Activated T-helper 2 cell treated with anti-CD3 and anti-CD28 coated beads, Interferon-gamma antibody, Interleukin-2, Interleukin-4, amounts not matched to agents 10 μg/mL and 5 μg/mL and 100 μg/mL, durations not matched to agents 14 hours and 24 hours and 36 hours (primary cell): Measurements from ENCODE around the gene VWA3B. TPM values are rescaled to one million over a fixed set of nuclear protein-coding genes. Genes with fewer than 3 reads are reported as not detected.
A peak's percentile ranks its signal among the peaks of the same experiment; 100 is the strongest.

Experiments used
- DNase-seq: peaks from one replicate; pipeline ENCODE4 v3.0.0; 2021; ENCODE audit warnings: low spot score
- H3K27ac Mint-ChIP-seq: one replicate; pipeline ENCODE4 v1.8.0; 2021; ENCODE audit warnings: mixed read lengths
- H3K27me3 Mint-ChIP-seq: one replicate; pipeline ENCODE4 v1.8.0; 2021; ENCODE audit warnings: low read depth, mixed read lengths
- H3K36me3 Mint-ChIP-seq: one replicate; pipeline ENCODE4 v1.8.0; 2021; ENCODE audit warnings: low read depth, mixed read lengths
- H3K4me1 Mint-ChIP-seq: one replicate; pipeline ENCODE4 v1.8.0; 2021; ENCODE audit warnings: low read depth, mixed read lengths
- H3K4me3 Mint-ChIP-seq: one replicate; pipeline ENCODE4 v1.8.0; 2021; ENCODE audit warnings: low read depth, mild to moderate bottlenecking, moderate library complexity, mixed read lengths
- H3K9me3 Mint-ChIP-seq: one replicate; pipeline ENCODE4 v1.8.0; 2021; ENCODE audit warnings: mixed read lengths
- intact Hi-C: fragments of 100-400 bp; cut with micrococcal nuclease; formaldehyde crosslinking; loops from one replicate; pipeline ENCODE4 v1.15.1; 2023
- total RNA-seq: library from RNA; stranded (reverse); gene quantifications from 2 replicates; pipeline ENCODE4 v1.2.3, GENCODE V29; 2022

VWA3B gene
- total RNA-seq, 1 donor from 2014 or later, result not detected

DNA sequence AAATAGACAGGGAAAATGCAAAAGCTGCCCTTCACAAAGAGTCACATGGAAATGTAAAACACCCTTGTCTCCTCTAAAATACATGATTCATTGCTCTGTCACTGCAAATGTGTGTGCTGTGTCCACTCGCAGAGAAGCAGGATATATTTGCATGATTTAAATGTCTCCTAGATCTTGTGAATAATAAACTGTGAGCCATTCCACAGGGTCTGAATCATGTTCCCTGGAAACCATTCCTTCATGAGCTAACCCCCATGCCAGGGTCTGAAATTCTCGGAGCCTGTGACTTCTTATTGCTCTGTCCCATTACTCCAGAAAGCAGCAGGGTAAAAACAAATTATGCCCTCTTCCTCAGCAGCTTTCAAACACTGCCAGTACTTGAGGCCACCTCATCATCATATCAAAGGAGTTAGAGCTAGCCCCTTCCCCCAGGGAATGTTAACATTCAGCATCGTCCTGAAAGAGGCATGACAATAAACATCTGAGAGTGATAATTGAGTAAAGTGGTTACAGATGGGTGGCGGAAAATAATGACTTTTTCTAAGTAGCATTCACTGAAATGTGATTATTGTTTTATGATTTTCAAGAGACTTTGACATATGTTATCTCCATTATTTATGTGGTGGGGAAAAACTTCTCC is 247.6 kb downstream of the VWA3B start:
- peaks cover 16% of the 10 kb centered on the region for H3K27me3 Mint-ChIP-seq
- H3K4me3 Mint-ChIP-seq, result no peak overlapping the region
- no peaks in the 10 kb centered on the region for H3K36me3 Mint-ChIP-seq
- intact Hi-C loops, result no loop called here
- no peak overlapping the region for H3K27ac Mint-ChIP-seq
- H3K9me3 Mint-ChIP-seq, result no peaks in the 10 kb centered on the region
- no peaks in the 10 kb centered on the region for H3K4me1 Mint-ChIP-seq
- no peak for DNase-seq

- H3K4me1 Mint-ChIP-seq, result no peaks in the 10 kb centered on the region
- no peaks in the 10 kb centered on the region for H3K9me3 Mint-ChIP-seq
- no peak for DNase-seq
- no peak overlapping the region for H3K4me3 Mint-ChIP-seq
- H3K27ac Mint-ChIP-seq, result no peak overlapping the region
- intact Hi-C loops, result no loop called here
- peaks cover 16% of the 10 kb centered on the region for H3K27me3 Mint-ChIP-seq
- H3K36me3 Mint-ChIP-seq, result no peaks in the 10 kb centered on the region
These were observed 248.3 kb downstream of the VWA3B start for GRCh38 chr2:98335271-98335670.

GRCh38 chr2:98341241-98341640 is 254.3 kb downstream of the VWA3B start:
- no peak for DNase-seq
- intact Hi-C loops, result no loop called here
- Mint-ChIP-seq H3K9me3 (no peaks in the 10 kb centered on the region), H3K4me3 (no peak overlapping the region), H3K27me3 (peaks cover 20% of the 10 kb centered on the region), H3K4me1 (peaks cover 3% of the 10 kb centered on the region), H3K27ac (no peak overlapping the region), H3K36me3 (no peaks in the 10 kb centered on the region)

DNA sequence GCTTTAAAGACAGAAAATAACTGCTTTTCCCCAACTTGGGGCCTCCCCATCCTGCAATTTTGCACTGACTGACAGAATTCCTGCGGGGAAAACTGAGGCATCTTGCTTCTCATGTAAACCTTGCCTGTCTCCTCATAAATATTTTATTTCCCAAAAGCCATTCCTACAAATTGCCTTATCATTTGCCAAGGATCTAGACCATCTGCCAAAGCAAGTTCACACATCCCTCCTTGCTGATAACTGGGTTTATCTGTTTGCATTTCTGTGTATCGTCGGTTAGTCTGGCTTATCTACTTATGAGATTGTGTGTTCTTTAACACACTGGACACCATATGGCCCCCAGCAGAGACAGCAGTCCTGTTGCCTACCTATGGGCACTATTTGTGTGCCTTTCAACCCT is 256.3 kb downstream of the VWA3B start:
- intact Hi-C loops, result no loop called here
- peaks cover 3% of the 10 kb centered on the region for H3K4me1 Mint-ChIP-seq

GRCh38 chr2:98346311-98347236 is 259.6 kb downstream of the VWA3B start, which contains the start of gene CNGA3:
CNGA3 (plus strand) TSS chr2:98346456; CDS start chr2:98369976, 23,520 bp downstream.
- peaks cover 58% of the 10 kb centered on the region for H3K27me3 Mint-ChIP-seq
- H3K4me3 Mint-ChIP-seq, result no peak within 1 kb of the TSS
- no peaks in the 10 kb centered on the region for H3K36me3 Mint-ChIP-seq
- peaks cover 3% of the 10 kb centered on the region for H3K4me1 Mint-ChIP-seq
- no peak within 1 kb of the TSS for H3K27ac Mint-ChIP-seq
- intact Hi-C loops, result no loop called here
- peak; percentile 18 for DNase-seq
- no peaks in the 10 kb centered on the region for H3K9me3 Mint-ChIP-seq

More for the DNA sequence above, 256.3 kb downstream of the VWA3B start:
- no peak for DNase-seq
- H3K27ac Mint-ChIP-seq, result no peak overlapping the region
- no peaks in the 10 kb centered on the region for H3K36me3 Mint-ChIP-seq
- no peaks in the 10 kb centered on the region for H3K9me3 Mint-ChIP-seq
- H3K27me3 Mint-ChIP-seq, result peaks cover 31% of the 10 kb centered on the region
- no peak overlapping the region for H3K4me3 Mint-ChIP-seq

- intact Hi-C loops, result no loop called here
- H3K4me3 Mint-ChIP-seq, result no peak overlapping the region
- no peaks in the 10 kb centered on the region for H3K36me3 Mint-ChIP-seq
- H3K27ac Mint-ChIP-seq, result no peak overlapping the region
- H3K9me3 Mint-ChIP-seq, result no peaks in the 10 kb centered on the region
- DNase-seq, result no peak
- peaks cover 60% of the 10 kb centered on the region for H3K27me3 Mint-ChIP-seq
- peaks cover 3% of the 10 kb centered on the region for H3K4me1 Mint-ChIP-seq
These were observed 260.5 kb downstream of the VWA3B start for GRCh38 chr2:98347298-98348065.

- DNase-seq, result no peak
- Mint-ChIP-seq H3K36me3 (no peaks in the 10 kb centered on the region), H3K9me3 (no peaks in the 10 kb centered on the region), H3K27me3 (peaks cover 60% of the 10 kb centered on the region), H3K4me3 (no peak overlapping the region), H3K27ac (no peak overlapping the region), H3K4me1 (peaks cover 3% of the 10 kb centered on the region)
- intact Hi-C loops, result no loop called here
These were observed 261.1 kb downstream of the VWA3B start for GRCh38 chr2:98348066-98348561.

- DNase-seq, result no peak
- Mint-ChIP-seq H3K27ac (no peak overlapping the region), H3K36me3 (no peaks in the 10 kb centered on the region), H3K4me1 (peaks cover 3% of the 10 kb centered on the region), H3K9me3 (no peaks in the 10 kb centered on the region), H3K27me3 (peaks cover 55% of the 10 kb centered on the region), H3K4me3 (no peak overlapping the region)
- intact Hi-C loops, result no loop called here
These were observed 263.4 kb downstream of the VWA3B start for GRCh38 chr2:98350411-98350810.

DNA sequence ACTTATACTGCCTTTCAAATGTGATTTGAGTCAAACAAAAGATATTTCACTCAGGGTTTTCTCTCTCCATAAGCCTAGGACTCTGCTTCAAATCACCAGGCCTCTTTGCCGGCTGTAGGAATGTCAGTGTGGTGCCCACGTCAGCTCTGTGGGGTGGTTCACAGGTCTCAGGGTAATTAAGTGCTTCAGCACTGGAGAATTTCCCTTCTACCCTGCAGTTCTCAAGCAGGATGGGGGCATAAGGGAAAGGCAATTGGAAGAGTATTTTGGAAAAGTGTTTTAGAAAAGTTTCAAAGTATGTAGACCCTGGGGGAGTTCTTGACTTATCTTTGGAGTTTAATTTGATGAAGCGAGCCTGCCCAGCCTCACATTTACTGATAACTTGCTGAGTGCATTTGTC is 268.9 kb downstream of the VWA3B start:
- Mint-ChIP-seq H3K36me3 (no peaks in the 10 kb centered on the region), H3K4me1 (no peaks in the 10 kb centered on the region), H3K27me3 (peaks cover 21% of the 10 kb centered on the region), H3K9me3 (no peaks in the 10 kb centered on the region), H3K4me3 (no peak overlapping the region), H3K27ac (no peak overlapping the region)
- DNase-seq, result no peak
- intact Hi-C loops, result no loop called here

- intact Hi-C loops, result no loop called here
- Mint-ChIP-seq H3K36me3 (no peaks in the 10 kb centered on the region), H3K4me1 (no peaks in the 10 kb centered on the region), H3K4me3 (no peak overlapping the region), H3K9me3 (no peaks in the 10 kb centered on the region), H3K27me3 (peaks cover 18% of the 10 kb centered on the region), H3K27ac (no peak overlapping the region)
- no peak for DNase-seq
These were observed 269.8 kb downstream of the VWA3B start for GRCh38 chr2:98356729-98357128.

- Mint-ChIP-seq H3K27ac (no peak overlapping the region), H3K9me3 (no peaks in the 10 kb centered on the region), H3K36me3 (no peaks in the 10 kb centered on the region), H3K4me1 (no peaks in the 10 kb centered on the region), H3K4me3 (no peak overlapping the region), H3K27me3 (peaks cover 16% of the 10 kb centered on the region)
- intact Hi-C loops, result no loop called here
- no peak for DNase-seq
These were observed 270.9 kb downstream of the VWA3B start for GRCh38 chr2:98357849-98358248.

DNA sequence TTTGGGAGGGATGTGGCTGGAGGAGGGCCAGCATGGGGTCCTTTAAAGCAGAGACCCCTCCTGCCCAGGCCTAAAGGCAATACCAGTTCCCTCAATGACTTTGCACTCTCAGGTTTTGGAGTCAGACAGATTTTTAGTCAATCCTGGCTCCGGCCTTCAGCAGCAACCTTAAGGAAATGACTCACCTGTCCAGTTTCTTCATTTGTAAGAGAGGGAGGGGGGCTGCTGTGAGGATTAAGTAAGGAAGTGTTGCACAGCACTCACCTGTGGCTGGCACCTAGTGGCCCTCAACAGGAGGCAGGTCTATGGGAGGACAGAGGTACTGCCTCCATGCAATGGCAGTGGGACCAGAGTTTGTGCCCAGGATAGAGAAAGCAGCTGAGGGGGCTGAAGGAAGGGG is 273.0 kb downstream of the VWA3B start:
- Mint-ChIP-seq H3K36me3 (no peaks in the 10 kb centered on the region), H3K4me1 (no peaks in the 10 kb centered on the region), H3K27ac (no peak overlapping the region), H3K9me3 (no peaks in the 10 kb centered on the region), H3K27me3 (peaks cover 13% of the 10 kb centered on the region), H3K4me3 (no peak overlapping the region)
- no peak for DNase-seq
- intact Hi-C loops, result no loop called here
